Panc1 (cell line): ENCODE results near the gene ZNF547.

Experiments
- CTCF ChIP-seq: fragments of 450-650 bp; IDR thresholded peaks from 2 replicates; pipeline ENCODE4 v1.5.1; 2017; ENCODE audit warnings: mild to moderate bottlenecking
- POLR2AphosphoS5 ChIP-seq: IDR thresholded peaks from 2 replicates; pipeline ENCODE4 v1.6.1; 2012; ENCODE audit warnings: mild to moderate bottlenecking, low read depth, low read length, moderate library complexity
- SIN3A ChIP-seq: IDR thresholded peaks from 2 replicates; pipeline ENCODE4 v1.6.1; 2012; ENCODE audit warnings: low read depth, mild to moderate bottlenecking, low read length, moderate library complexity, borderline replicate concordance; ENCODE audit not compliant: insufficient read depth
- TCF7L2 ChIP-seq: IDR thresholded peaks from 2 replicates; pipeline ENCODE4 v1.6.1; 2011; ENCODE audit warnings: mild to moderate bottlenecking, low read depth, low read length, inconsistent platforms
- TF ChIP-seq, protein P1 (sequence below), 2 experiments: IDR thresholded peaks; 2 replicates each; pipeline ENCODE4 v1.6.1; 2011 to 2012; ENCODE audit warnings: low read depth in 2 of 2, control low read depth in 1 of 2, low read length in 1 of 2, mild to moderate bottlenecking in 1 of 2, moderate library complexity in 1 of 2; ENCODE audit not compliant: insufficient read depth in 1 of 2

GRCh38 chr19:57342582-57342981 is 20.8 kb upstream of the ZNF547 start:
- no peak for TF ChIP-seq CTCF
- TF ChIP-seq, protein P1, sequence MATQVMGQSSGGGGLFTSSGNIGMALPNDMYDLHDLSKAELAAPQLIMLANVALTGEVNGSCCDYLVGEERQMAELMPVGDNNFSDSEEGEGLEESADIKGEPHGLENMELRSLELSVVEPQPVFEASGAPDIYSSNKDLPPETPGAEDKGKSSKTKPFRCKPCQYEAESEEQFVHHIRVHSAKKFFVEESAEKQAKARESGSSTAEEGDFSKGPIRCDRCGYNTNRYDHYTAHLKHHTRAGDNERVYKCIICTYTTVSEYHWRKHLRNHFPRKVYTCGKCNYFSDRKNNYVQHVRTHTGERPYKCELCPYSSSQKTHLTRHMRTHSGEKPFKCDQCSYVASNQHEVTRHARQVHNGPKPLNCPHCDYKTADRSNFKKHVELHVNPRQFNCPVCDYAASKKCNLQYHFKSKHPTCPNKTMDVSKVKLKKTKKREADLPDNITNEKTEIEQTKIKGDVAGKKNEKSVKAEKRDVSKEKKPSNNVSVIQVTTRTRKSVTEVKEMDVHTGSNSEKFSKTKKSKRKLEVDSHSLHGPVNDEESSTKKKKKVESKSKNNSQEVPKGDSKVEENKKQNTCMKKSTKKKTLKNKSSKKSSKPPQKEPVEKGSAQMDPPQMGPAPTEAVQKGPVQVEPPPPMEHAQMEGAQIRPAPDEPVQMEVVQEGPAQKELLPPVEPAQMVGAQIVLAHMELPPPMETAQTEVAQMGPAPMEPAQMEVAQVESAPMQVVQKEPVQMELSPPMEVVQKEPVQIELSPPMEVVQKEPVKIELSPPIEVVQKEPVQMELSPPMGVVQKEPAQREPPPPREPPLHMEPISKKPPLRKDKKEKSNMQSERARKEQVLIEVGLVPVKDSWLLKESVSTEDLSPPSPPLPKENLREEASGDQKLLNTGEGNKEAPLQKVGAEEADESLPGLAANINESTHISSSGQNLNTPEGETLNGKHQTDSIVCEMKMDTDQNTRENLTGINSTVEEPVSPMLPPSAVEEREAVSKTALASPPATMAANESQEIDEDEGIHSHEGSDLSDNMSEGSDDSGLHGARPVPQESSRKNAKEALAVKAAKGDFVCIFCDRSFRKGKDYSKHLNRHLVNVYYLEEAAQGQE (IDR thresholded peaks at IDR 0.05; ENCODE audit: insufficient read depth in 1 of 2, low read depth in 2 of 2, low read length in 1 of 2): no peak
- TF ChIP-seq POLR2AphosphoS5: no peak
- no peak for TF ChIP-seq TCF7L2
- no peak for TF ChIP-seq SIN3A
